SK-N-SH treated with all-trans-retinoic acid at 6 μM for 48 hours (cell line): Measurements from ENCODE around the gene VWA5B1.
A peak's percentile ranks its signal among the peaks of the same experiment; 100 is the strongest.

Source experiments
- ATAC-seq: fragments of 200-7000 bp; cut with Tn5 transposase; 3 replicates; pipeline ENCODE4 v1.9.1; 2020; ENCODE audit warnings: mild to moderate bottlenecking, moderate library complexity
- ARNTL ChIP-seq: fragments of 450-650 bp; formaldehyde crosslinking; IDR thresholded peaks from 2 replicates; pipeline ENCODE4 v1.5.0; 2020; ENCODE audit warnings: low read depth, mild to moderate bottlenecking, moderate library complexity, borderline replicate concordance
- BACH2 ChIP-seq: fragments of 250-450 bp; sonication (Bioruptor Pico); IDR thresholded peaks from 2 replicates; pipeline ENCODE4 v1.9.0; 2021; ENCODE audit warnings: mild to moderate bottlenecking, borderline replicate concordance
- CREB5 ChIP-seq: fragments of 250-450 bp; sonication (Bioruptor Pico); IDR thresholded peaks from 2 replicates; pipeline ENCODE4 v1.5.1; 2020; ENCODE audit warnings: low read depth, mild to moderate bottlenecking, moderate library complexity
- CSDC2 ChIP-seq: fragments of 250-450 bp; sonication (Bioruptor Pico); IDR thresholded peaks from 2 replicates; pipeline ENCODE4 v1.5.0; 2020; ENCODE audit warnings: mild to moderate bottlenecking, moderate library complexity
- CSRNP3 ChIP-seq: fragments of 250-450 bp; sonication (Bioruptor Pico); IDR thresholded peaks from 2 replicates; pipeline ENCODE4 v1.5.1; 2021; ENCODE audit warnings: mild to moderate bottlenecking, moderate library complexity
- ESRRG ChIP-seq: fragments of 250-450 bp; sonication (Bioruptor Pico); IDR thresholded peaks from 2 replicates; pipeline ENCODE4 v1.6.1; 2021; ENCODE audit warnings: mild to moderate bottlenecking
- GLIS3 ChIP-seq: fragments of 250-450 bp; sonication (Bioruptor Pico); IDR thresholded peaks from 2 replicates; pipeline ENCODE4 v1.5.0; 2020; ENCODE audit warnings: mild to moderate bottlenecking, moderate library complexity
- ISL1 ChIP-seq: fragments of 250-450 bp; sonication (Bioruptor Pico); IDR thresholded peaks from 2 replicates; pipeline ENCODE4 v2.1.2; 2022; ENCODE audit warnings: mild to moderate bottlenecking, moderate library complexity
- OSR1 ChIP-seq: fragments of 250-450 bp; sonication (Bioruptor Pico); IDR thresholded peaks from 2 replicates; pipeline ENCODE4 v1.8.0; 2022; ENCODE audit warnings: moderate library complexity, mild to moderate bottlenecking, inconsistent platforms
- PATZ1 ChIP-seq: fragments of 250-450 bp; sonication (Bioruptor Pico); IDR thresholded peaks from 2 replicates; pipeline ENCODE4 v1.8.0; 2020; ENCODE audit warnings: mild to moderate bottlenecking, moderate library complexity, borderline replicate concordance
- PPARA ChIP-seq: fragments of 250-450 bp; sonication (Bioruptor Pico); IDR thresholded peaks from 2 replicates; pipeline ENCODE4 v1.5.0; 2020; ENCODE audit warnings: mild to moderate bottlenecking, borderline replicate concordance
- RARB ChIP-seq: fragments of 250-450 bp; sonication (Bioruptor Pico); IDR thresholded peaks from 2 replicates; pipeline ENCODE4 v1.8.0; 2021; ENCODE audit warnings: mild to moderate bottlenecking, moderate library complexity
- SNAI2 ChIP-seq: fragments of 250-450 bp; sonication (Bioruptor Pico); IDR thresholded peaks from 2 replicates; pipeline ENCODE4 v1.5.0; 2020; ENCODE audit warnings: mild to moderate bottlenecking, moderate library complexity
- TCF4 ChIP-seq: fragments of 250-450 bp; sonication (Bioruptor Pico); IDR thresholded peaks from 2 replicates; pipeline ENCODE4 v1.8.0; 2021; ENCODE audit warnings: mild to moderate bottlenecking, moderate library complexity, borderline replicate concordance
- TOX ChIP-seq: fragments of 250-450 bp; sonication (Bioruptor Pico); IDR thresholded peaks from 2 replicates; pipeline ENCODE4 v1.8.0; 2021; ENCODE audit warnings: mild to moderate bottlenecking, moderate library complexity, borderline replicate concordance
- ZC3H10 ChIP-seq: fragments of 250-450 bp; sonication (Bioruptor Pico); IDR thresholded peaks from 2 replicates; pipeline ENCODE4 v1.5.1; 2021; ENCODE audit warnings: mild to moderate bottlenecking, moderate library complexity
- ZFP3 ChIP-seq: fragments of 250-450 bp; sonication (Bioruptor Pico); IDR thresholded peaks from 2 replicates; pipeline ENCODE4 v1.5.0; 2020; ENCODE audit warnings: mild to moderate bottlenecking, moderate library complexity
- ZFP30 ChIP-seq: fragments of 450-650 bp; formaldehyde crosslinking; IDR thresholded peaks from 2 replicates; pipeline ENCODE4 v1.5.0; 2022; ENCODE audit warnings: mild to moderate bottlenecking, moderate library complexity
- ZNF565 ChIP-seq: fragments of 450-650 bp; formaldehyde crosslinking; conservative IDR thresholded peaks from 2 replicates; pipeline ENCODE4 v1.5.0; 2020; ENCODE audit warnings: low read depth, mild to moderate bottlenecking, moderate library complexity
- ZNF70 ChIP-seq: fragments of 450-650 bp; formaldehyde crosslinking; IDR thresholded peaks from 2 replicates; pipeline ENCODE4 v1.5.0; 2020; ENCODE audit warnings: mild to moderate bottlenecking, moderate library complexity
- ZNF8 ChIP-seq: fragments of 450-650 bp; formaldehyde crosslinking; IDR thresholded peaks from 2 replicates; pipeline ENCODE4 v1.5.0; 2020; ENCODE audit warnings: mild to moderate bottlenecking, moderate library complexity
- TF ChIP-seq, protein P1 (sequence below): fragments of 250-450 bp; sonication (Bioruptor Pico); IDR thresholded peaks from 2 replicates; pipeline ENCODE4 v1.5.0; 2020; ENCODE audit warnings: mild to moderate bottlenecking, moderate library complexity
- TF ChIP-seq, protein P2 (sequence below): fragments of 250-450 bp; sonication (Bioruptor Pico); IDR thresholded peaks from 2 replicates; pipeline ENCODE4 v1.8.0; 2021; ENCODE audit warnings: low read depth, mild to moderate bottlenecking, moderate library complexity, borderline replicate concordance

VWA5B1 gene

DNA sequence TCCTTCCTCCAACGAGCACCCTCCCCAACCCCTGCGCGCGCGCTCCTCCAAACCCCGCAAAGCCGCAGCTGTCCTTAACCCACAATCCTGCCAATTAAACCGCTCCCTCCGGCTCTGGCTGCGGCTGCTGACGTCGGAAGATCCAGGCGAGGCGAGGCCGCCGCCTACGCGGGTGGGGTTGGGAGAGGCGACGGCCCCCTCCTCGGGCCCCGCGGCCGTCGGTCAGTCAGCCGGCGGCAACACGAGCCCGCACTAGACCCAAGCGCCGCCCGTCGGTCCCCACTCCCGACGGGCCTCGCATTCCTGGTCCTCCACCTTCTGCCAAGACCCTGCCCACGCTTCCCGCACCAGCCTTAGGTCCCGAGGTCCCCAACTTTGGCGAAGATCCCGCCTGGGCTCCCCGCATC is 75.4 kb downstream of the VWA5B1 start:
- no peak for TF ChIP-seq TCF4 (CRISPR knock-in tag)
- no peak for TF ChIP-seq ARNTL (CRISPR knock-in tag)
- no peak for TF ChIP-seq ZNF565 (CRISPR knock-in tag)
- no peak for TF ChIP-seq GLIS3
- TF ChIP-seq CSDC2 (CRISPR knock-in tag) = no peak
- no peak for TF ChIP-seq ZFP3 (CRISPR knock-in tag)
- no peak for TF ChIP-seq ISL1 (CRISPR knock-in tag)
- no peak for TF ChIP-seq PPARA (CRISPR knock-in tag)
- TF ChIP-seq TOX (CRISPR knock-in tag) = no peak
- TF ChIP-seq, protein P1, sequence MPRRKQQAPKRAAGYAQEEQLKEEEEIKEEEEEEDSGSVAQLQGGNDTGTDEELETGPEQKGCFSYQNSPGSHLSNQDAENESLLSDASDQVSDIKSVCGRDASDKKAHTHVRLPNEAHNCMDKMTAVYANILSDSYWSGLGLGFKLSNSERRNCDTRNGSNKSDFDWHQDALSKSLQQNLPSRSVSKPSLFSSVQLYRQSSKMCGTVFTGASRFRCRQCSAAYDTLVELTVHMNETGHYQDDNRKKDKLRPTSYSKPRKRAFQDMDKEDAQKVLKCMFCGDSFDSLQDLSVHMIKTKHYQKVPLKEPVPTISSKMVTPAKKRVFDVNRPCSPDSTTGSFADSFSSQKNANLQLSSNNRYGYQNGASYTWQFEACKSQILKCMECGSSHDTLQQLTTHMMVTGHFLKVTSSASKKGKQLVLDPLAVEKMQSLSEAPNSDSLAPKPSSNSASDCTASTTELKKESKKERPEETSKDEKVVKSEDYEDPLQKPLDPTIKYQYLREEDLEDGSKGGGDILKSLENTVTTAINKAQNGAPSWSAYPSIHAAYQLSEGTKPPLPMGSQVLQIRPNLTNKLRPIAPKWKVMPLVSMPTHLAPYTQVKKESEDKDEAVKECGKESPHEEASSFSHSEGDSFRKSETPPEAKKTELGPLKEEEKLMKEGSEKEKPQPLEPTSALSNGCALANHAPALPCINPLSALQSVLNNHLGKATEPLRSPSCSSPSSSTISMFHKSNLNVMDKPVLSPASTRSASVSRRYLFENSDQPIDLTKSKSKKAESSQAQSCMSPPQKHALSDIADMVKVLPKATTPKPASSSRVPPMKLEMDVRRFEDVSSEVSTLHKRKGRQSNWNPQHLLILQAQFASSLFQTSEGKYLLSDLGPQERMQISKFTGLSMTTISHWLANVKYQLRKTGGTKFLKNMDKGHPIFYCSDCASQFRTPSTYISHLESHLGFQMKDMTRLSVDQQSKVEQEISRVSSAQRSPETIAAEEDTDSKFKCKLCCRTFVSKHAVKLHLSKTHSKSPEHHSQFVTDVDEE (CRISPR knock-in tag) = no peak
- TF ChIP-seq ESRRG (CRISPR knock-in tag) = no peak
- no peak for TF ChIP-seq BACH2 (CRISPR knock-in tag)
- no peak for TF ChIP-seq ZFP30 (CRISPR knock-in tag)
- no peak for TF ChIP-seq RARB
- TF ChIP-seq, protein P2, sequence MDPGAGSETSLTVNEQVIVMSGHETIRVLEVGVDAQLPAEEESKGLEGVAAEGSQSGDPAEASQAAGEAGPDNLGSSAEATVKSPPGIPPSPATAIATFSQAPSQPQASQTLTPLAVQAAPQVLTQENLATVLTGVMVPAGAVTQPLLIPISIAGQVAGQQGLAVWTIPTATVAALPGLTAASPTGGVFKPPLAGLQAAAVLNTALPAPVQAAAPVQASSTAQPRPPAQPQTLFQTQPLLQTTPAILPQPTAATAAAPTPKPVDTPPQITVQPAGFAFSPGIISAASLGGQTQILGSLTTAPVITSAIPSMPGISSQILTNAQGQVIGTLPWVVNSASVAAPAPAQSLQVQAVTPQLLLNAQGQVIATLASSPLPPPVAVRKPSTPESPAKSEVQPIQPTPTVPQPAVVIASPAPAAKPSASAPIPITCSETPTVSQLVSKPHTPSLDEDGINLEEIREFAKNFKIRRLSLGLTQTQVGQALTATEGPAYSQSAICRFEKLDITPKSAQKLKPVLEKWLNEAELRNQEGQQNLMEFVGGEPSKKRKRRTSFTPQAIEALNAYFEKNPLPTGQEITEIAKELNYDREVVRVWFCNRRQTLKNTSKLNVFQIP = no peak
- no peak for TF ChIP-seq PATZ1 (CRISPR knock-in tag)
- TF ChIP-seq ZNF70 = no peak
- TF ChIP-seq ZC3H10 = no peak
- no peak for ATAC-seq

DNA sequence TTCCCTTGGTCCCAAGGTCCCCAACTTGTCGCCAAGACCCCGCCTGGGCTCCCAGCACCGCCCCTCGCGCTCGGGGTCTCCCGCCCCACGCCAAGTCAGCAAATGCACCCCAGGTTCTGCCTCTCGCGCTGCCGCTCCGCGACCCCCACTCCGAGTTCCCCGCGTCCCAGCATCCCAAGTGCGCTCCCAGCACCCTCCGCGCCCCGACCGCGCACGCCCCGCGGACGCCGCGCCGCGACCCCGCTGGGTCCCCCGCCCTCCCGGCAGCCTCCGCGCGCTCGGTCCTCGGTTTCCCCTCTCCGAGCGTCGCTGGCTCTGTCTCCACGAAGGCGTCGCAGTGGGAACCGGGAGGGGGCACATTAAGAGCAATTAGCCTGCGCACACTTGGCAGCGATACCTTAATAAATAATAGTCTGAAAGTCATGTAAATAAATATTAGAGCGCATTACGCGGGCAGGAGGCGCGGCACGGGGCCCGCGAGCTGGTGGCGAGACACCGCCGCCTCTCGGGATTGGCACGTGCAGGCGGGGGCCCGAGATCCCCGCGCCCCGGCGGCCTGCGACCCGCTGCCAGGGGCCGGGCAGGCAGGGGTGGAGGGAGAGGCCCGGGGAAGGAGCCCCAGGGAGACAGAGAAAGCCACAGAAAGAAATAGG is 75.9 kb downstream of the VWA5B1 start:
- ATAC-seq = peak; percentile 16; the same call in 1 of the 3 replicates
- no peak for TF ChIP-seq ZC3H10
- no peak for TF ChIP-seq ESRRG (CRISPR knock-in tag)
- no peak for TF ChIP-seq CSDC2 (CRISPR knock-in tag)
- no peak for TF ChIP-seq RARB
- no peak for TF ChIP-seq ZFP3 (CRISPR knock-in tag)
- no peak for TF ChIP-seq OSR1 (CRISPR knock-in tag)
- TF ChIP-seq, protein P2 = no peak
- TF ChIP-seq SNAI2 (CRISPR knock-in tag) = no peak
- TF ChIP-seq TCF4 (CRISPR knock-in tag) = no peak
- TF ChIP-seq ZNF8 (CRISPR knock-in tag) = no peak
- no peak for TF ChIP-seq ZNF565 (CRISPR knock-in tag)
- TF ChIP-seq PPARA (CRISPR knock-in tag) = no peak
- no peak for TF ChIP-seq GLIS3
- TF ChIP-seq BACH2 (CRISPR knock-in tag) = no peak
- no peak for TF ChIP-seq CREB5
- TF ChIP-seq TOX (CRISPR knock-in tag) = no peak
- no peak for TF ChIP-seq CSRNP3 (CRISPR knock-in tag)
- TF ChIP-seq, protein P1 (CRISPR knock-in tag) = no peak
- no peak for TF ChIP-seq ISL1 (CRISPR knock-in tag)
